K562 (cell line): ENCODE data around the gene OTOG. TPM values are rescaled to one million over a fixed set of nuclear protein-coding genes. Genes with fewer than 3 reads are reported as not detected.

Experiments used
- ATAC-seq: fragments of 200-7000 bp; cut with Tn5 transposase; 3 replicates; pipeline ENCODE4 v1.9.1; 2020; ENCODE audit warnings: moderate library complexity
- BruUV-seq: library from RNA; stranded (reverse); fragments of 400-500 nt; replicated peaks from 2 replicates; lab custom pipeline; 2021; lab: Mats Ljungman, UMichigan
- CTCF ChIA-PET: fragments of 300-600 bp; formaldehyde crosslinking; extraction: SDS; loops from one replicate; lab custom pipeline; 2021; ENCODE audit warnings: low intra/inter-chr PET ratio; lab: Yijun Ruan, JAX
- POLR2A ChIA-PET: fragments of 300-600, 350-650 bp; sonication (Branson Sonifier 250); formaldehyde crosslinking; extraction: SDS; loops from one replicate; lab custom pipeline; 2021; ENCODE audit warnings: antibody characterized with exemption, inconsistent platforms; lab: Yijun Ruan, JAX
- DNase-seq, 4 experiments: peaks; one replicate each; pipeline versions ENCODE4 v3.0.0 to v3.0.0-alpha.2; 2011 to 2018; ENCODE audit warnings: low spot score in 3 of 4, mixed read lengths in 3 of 4; ENCODE audit errors: extremely low read depth in 1 of 4
- FAIRE-seq: peaks from 2 replicates; lab custom pipeline; 2011; peaks lifted over from hg19 to GRCh38; lab: Jason Lieb, UNC
- H2AFZ ChIP-seq: 2 replicates; pipeline ENCODE4 v1.6.0; 2011; ENCODE audit warnings: low read depth, low read length, control low read depth, inconsistent platforms
- H3K27ac ChIP-seq: fragments of 200-600 bp; 3 replicates; pipeline ENCODE4 v1.8.0; 2011; ENCODE audit warnings: low read depth, mild to moderate bottlenecking, control low read depth, inconsistent platforms, low read length, moderate library complexity, mixed read lengths; ENCODE audit errors: extremely low read depth
- H3K27me3 ChIP-seq, 2 experiments: fragments of 300-600 bp in 1 of 2; 2 replicates in 1 of 2; 3 replicates in 1 of 2; pipeline versions ENCODE4 v1.6.0 to v1.8.0; 2011; ENCODE audit warnings: inconsistent platforms in 2 of 2, low read length in 2 of 2, mild to moderate bottlenecking in 1 of 2, mixed read lengths in 1 of 2, moderate library complexity in 1 of 2; ENCODE audit not compliant: control insufficient read depth in 2 of 2, insufficient read depth in 2 of 2
- H3K36me3 ChIP-seq: fragments of 300-600 bp; 3 replicates; pipeline ENCODE4 v1.8.0; 2011; ENCODE audit warnings: mild to moderate bottlenecking, low read length, inconsistent platforms; ENCODE audit not compliant: control insufficient read depth, insufficient read depth
- H3K4me1 ChIP-seq, 2 experiments: fragments of 200-600 bp in 1 of 2; replicated peaks in 1 of 2; 2 replicates in 1 of 2; 3 replicates in 1 of 2; pipeline versions ENCODE4 v1.5.1 to v1.8.0; 2011; ENCODE audit warnings: inconsistent platforms in 2 of 2, low read length in 2 of 2, mild to moderate bottlenecking in 1 of 2, mixed read lengths in 1 of 2, moderate library complexity in 1 of 2; ENCODE audit not compliant: control insufficient read depth in 2 of 2, insufficient read depth in 2 of 2
- H3K4me2 ChIP-seq: 2 replicates; pipeline ENCODE4 v1.6.1; 2011; ENCODE audit warnings: low read length, control low read depth, inconsistent platforms, mixed read lengths; ENCODE audit not compliant: insufficient read depth
- H3K4me3 ChIP-seq: fragments of 200-600 bp; sonication (generic), shearing (Covaris generic); 2 replicates; pipeline ENCODE4 v1.5.1; 2016; ENCODE audit warnings: control low read depth, inconsistent platforms
- H3K79me2 ChIP-seq: fragments of 200-600 bp; 3 replicates; pipeline ENCODE4 v1.8.0; 2011; ENCODE audit warnings: low read length, inconsistent platforms; ENCODE audit not compliant: control insufficient read depth, insufficient read depth
- H3K9ac ChIP-seq, 2 experiments: 2 replicates each; pipeline versions ENCODE4 v1.6.0 to v1.6.1; 2011; ENCODE audit warnings: low read depth in 2 of 2, low read length in 2 of 2, control low read depth in 1 of 2, inconsistent platforms in 1 of 2, mild to moderate bottlenecking in 1 of 2, mixed read lengths in 1 of 2; ENCODE audit not compliant: insufficient read depth in 1 of 2
- H3K9me1 ChIP-seq: one replicate; pipeline ENCODE4 v1.6.0; 2011; ENCODE audit warnings: inconsistent platforms, mild to moderate bottlenecking, low read length, moderate library complexity; ENCODE audit not compliant: control insufficient read depth, insufficient read depth
- H3K9me3 ChIP-seq: replicated peaks from 2 replicates; pipeline ENCODE4 v1.5.1; 2011; ENCODE audit warnings: low read depth, low read length, inconsistent platforms; ENCODE audit not compliant: control insufficient read depth, insufficient read depth
- H4K20me1 ChIP-seq: replicated peaks from 2 replicates; pipeline ENCODE4 v1.6.1; 2011; ENCODE audit warnings: low read length, inconsistent platforms, mixed read lengths; ENCODE audit not compliant: control insufficient read depth, insufficient read depth
- CREB5 ChIP-seq: fragments of 250-450 bp; sonication (Bioruptor Pico); IDR thresholded peaks from 2 replicates; pipeline ENCODE4 v1.5.0; 2020; ENCODE audit warnings: mild to moderate bottlenecking
- NKRF ChIP-seq: fragments of 450-650 bp; IDR thresholded peaks from 2 replicates; pipeline ENCODE4 v1.6.1; 2016; ENCODE audit warnings: borderline replicate concordance
- ZBTB8A ChIP-seq: fragments of 450-650 bp; IDR thresholded peaks from 2 replicates; pipeline ENCODE4 v1.6.1; 2018; ENCODE audit warnings: mild to moderate bottlenecking, moderate library complexity; ENCODE audit not compliant: partially characterized antibody
- ZNF395 ChIP-seq: fragments of 200-800 bp; sonication (Bioruptor generic); IDR thresholded peaks from 2 replicates; pipeline ENCODE4 v1.6.1; 2017; ENCODE audit warnings: missing genetic modification characterization, missing compliant biosample characterization
- WGBS: fragments of 100-300 bp; shearing (Covaris generic); methylation state at CpG from one replicate; pipeline ENCODE4 v1.1.6; 2016; ENCODE audit warnings: low coverage, mixed read lengths; ENCODE audit not compliant: insufficient coverage; ENCODE audit errors: missing lambda C conversion rate; 5-methylcytosine and 5-hydroxymethylcytosine counted together
- in situ Hi-C: fragments of 300-500 bp; cut with MboI; formaldehyde crosslinking; loops from 4 replicates; pipeline ENCODE4 v1.15.0; 2018; ENCODE audit warnings: inconsistent platforms, mixed read lengths
- intact Hi-C: fragments of 100-400 bp; cut with micrococcal nuclease; formaldehyde crosslinking; loops from 2 replicates; pipeline ENCODE4 v1.14.2; 2022
- polyA plus RNA-seq, 8 experiments: library from polyadenylated mRNA; depleted of rRNA in 4 of 8; stranded (reverse) in 5 of 8; unstranded in 3 of 8; fragments of >200 nt; fragmentation: Nextera tagmentation in 2 of 8; fragmentation: Illumina TruSeq in 1 of 8; extraction: Ambion mirVana in 2 of 8; extraction: Trizol in 1 of 8; gene quantifications; 2 replicates each; pipeline versions ENCODE4 v1.2.1 to v1.2.3, GENCODE V29; 2011 to 2014; ENCODE audit warnings: inconsistent platforms in 1 of 8, missing spikeins in 1 of 8
- total RNA-seq, 7 experiments: library from RNA; depleted of rRNA in 6 of 7; stranded (reverse); fragments of >200 nt in 6 of 7; fragmentation: Illumina TruSeq in 2 of 7; extraction: Trizol in 2 of 7; gene quantifications; 2 replicates each; pipeline versions ENCODE4 v1.2.1 to v1.2.3, GENCODE V29; 2011 to 2021; ENCODE audit warnings: low replicate concordance in 1 of 7

Gene OTOG
- total and polyA plus RNA-seq, 9 of the 15 experiments (the other 6 are each of a cell fraction or from before 2014, with no cell fraction given), result not detected

- peaks cover 19 to 66% of the 10 kb centered on the region in 2 experiments; a peak in 3 of 5 replicates for H3K27me3 ChIP-seq
- intact Hi-C loops, result no loop called here
- FAIRE-seq, result no peak
- no peak overlapping the region for H3K4me3 ChIP-seq
- H3K4me2 ChIP-seq, result no peak overlapping the region
- no peaks in the 10 kb centered on the region for H3K9me3 ChIP-seq
- H4K20me1 ChIP-seq, result no peaks in the 10 kb centered on the region; the same call in 1 of the 2 replicates
- no peak overlapping the region for H3K9ac ChIP-seq
- TF ChIP-seq NKRF, result no peak
- TF ChIP-seq ZBTB8A, result no peak
- no peak for TF ChIP-seq ZNF395 (CRISPR knock-in tag)
- TF ChIP-seq CREB5 (CRISPR knock-in tag), result no peak
- no TSS peak for BruUV-seq
- H3K4me1 ChIP-seq, result no peaks in the 10 kb centered on the region
- ChIA-PET POLR2A (interaction anchor here (0.5 kb wide), 1 partner anchor 39 kb away, joined by 4 read pairs; no protein-coding TSS in a partner anchor), CTCF (no interaction called here)
- 0% methylated on average over 2 of the region's 2 CpGs for WGBS
- H3K9me1 ChIP-seq, result no peaks in the 10 kb centered on the region
- no peak for ATAC-seq
- in situ Hi-C loops, result no loop called here
- no peaks in the 10 kb centered on the region for H3K79me2 ChIP-seq
- H3K27ac ChIP-seq, result no peak overlapping the region
- no peak overlapping the region for H2AFZ ChIP-seq
- no peak for DNase-seq
- H3K36me3 ChIP-seq, result no peaks in the 10 kb centered on the region
These were observed 28.7 kb upstream of the OTOG start for GRCh38 chr11:17518366-17518765.
